ENCODE results near the gene RANBP17.
"Not testable (repeated sequence)": the region's sequence is repeated elsewhere in the genome, so short reads cannot be mapped to it uniquely, and the experiment has no call there.

RANBP17 gene

DNA sequence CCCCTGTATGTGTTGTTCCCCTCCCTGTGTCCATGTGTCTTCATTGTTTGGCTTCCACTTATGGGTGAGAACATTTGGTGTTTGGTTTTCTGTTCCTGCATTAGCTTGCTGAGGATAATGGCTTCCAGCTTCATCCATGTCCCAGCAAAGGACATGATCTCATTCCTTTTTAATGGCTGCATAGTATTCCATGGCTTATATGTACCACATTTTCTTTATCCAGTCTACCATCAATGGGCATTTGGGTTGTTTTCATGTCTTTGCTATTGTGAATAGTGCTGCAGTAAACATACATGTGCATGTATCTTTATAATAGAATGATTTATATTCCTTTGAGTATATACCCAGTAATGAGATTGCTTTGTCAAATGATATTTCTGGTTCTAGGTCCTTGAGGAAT, 8.6 kb downstream of the RANBP17 start:
- not testable (repeated sequence) for FAIRE-seq

DNA sequence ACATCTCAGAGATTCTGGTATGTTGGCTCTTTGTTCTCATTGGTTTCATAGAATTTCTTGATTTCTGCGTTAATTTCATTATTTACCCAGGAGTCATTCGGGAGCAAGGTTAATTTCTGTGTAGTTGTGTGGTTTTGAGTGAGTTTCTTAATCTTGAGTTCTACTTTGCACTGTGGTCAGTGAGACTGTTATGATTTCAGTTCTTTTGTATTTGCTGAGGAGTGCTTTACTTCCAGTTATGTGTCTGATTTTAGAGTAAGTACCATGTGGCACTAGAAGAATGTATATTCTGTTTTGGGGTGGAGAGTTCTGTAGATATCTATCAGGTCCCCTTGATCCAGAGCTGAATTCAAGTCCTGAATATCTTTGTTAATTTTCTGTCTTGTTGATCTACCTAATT, 12.2 kb downstream of the RANBP17 start:
- FAIRE-seq = no peak

DNA sequence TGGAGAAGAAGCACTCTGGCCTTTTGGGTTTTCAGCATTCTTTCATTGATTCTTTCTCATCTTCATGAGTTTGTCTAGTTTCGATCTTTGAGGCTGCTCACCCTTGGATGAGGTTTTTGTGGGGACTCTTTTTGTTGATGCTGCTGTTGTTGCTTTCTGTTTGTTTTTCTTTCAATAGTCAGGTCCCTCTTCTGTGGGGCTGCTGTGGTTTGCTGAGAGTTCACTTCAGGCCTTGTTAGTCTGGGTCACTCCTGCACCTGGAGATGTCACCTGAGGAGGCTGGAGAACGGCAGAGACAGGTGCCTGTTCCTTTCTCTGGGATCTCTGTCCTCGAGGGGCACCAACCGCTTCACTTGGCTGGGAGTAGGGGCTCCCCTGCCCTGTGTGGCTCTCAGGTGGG, 14.0 kb downstream of the RANBP17 start:
- no peak for FAIRE-seq

DNA sequence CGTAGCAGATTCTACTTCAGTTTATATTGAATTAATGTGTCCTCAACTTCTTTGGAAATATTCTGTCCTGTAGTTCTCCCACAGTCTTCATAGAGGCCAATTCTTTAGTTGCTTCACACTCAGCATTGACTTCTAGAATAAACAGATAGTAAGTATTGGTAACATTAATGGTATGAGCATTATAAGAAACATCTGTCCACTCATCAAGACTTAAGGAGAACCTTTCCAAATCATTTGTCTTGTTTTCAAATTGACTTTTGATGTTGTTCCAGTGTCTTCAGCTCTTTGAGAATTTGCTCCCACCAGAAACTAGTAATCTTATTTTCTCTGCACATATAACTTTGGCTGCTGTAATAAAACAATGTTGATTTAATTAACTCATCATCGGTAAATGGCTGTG, 18.3 kb downstream of the RANBP17 start:
- FAIRE-seq = no peak

DNA sequence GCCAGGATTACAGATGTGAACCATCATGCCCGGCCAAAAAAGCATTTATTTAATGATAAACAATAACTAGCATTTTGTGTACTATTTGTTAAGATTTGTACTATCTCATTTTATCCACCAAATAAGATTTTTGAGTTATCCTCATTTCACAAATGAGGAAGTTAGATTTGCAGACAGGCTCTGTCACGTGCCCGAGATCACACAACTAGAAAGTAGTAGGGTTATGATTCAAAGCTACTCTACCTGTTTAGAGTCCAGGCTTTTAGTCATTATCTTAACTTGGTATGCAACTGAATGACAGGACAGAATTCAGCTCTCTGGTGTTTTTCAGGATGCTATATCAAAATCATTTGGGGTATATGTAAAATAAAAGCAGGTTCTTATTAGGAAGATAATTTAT, 20.5 kb downstream of the RANBP17 start:
- no peak for FAIRE-seq

DNA sequence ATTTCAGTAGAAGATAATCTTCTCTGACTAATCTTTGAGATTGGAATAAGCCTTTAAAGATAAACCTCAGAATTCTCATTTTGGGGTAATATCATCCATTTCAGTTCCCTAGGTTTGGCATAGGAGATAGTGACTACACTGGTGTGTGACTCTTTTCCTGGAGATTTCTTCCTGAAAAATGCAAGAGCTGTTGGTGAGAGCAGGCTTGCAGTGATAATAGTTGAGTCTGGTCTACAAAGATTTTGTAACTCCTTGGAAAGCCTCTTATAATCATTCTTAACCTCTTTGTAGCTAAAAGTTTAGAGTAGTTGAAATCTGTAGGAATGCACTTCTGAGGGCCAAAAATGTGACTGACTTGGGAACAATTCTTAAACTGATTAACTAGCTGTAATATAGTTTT, 23.4 kb downstream of the RANBP17 start:
- FAIRE-seq = no peak

DNA sequence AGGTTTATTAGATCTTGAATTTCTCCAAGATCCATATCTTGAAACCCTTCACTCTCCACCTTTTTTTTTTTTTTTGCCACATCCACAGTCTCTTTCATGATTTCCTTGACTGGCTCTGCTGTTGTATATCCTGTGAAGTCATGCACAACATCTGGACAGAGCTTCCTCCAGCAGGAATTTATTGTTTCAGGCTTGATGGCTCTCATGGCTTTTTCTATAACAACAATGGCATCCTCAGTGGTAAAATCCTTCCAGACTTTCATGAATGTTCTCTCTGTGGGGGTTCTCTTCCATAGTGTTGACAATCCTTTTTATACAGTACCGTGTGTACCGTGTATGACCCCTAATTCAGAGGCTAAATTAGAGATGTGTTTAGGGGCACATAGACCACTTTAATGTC, 24.0 kb downstream of the RANBP17 start:
- FAIRE-seq = no peak

DNA sequence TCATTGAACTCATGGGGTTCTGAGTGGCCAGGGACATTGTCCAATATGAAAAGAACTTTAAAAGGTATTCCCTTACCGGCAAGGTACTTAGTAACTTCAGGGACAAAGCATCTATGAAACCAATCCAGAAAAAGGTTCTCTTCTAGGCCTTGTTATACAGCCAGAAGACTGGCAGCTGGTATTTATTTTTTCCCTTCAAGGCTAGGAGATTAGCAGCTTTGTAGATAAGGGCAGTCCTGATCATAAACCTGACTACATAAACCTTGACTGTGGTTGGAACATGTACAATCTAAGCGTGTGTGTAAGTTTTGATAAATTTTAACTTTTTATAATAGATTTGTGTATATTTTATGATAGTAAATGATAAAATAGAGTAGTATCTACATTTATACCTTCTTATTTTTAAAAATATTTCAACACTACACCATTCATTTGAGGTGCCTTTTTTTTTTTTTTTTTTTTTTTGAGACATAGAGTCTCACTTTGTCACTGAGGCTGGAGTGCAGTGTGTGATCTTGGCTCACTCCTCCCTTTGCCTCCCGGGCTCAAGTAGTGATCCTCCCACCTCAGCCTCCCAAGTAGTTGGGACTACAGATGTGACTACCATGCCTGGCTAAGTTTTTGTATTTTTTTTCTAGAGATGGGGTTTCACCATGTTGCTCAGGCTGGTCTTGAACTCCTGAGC, 24.5 kb downstream of the RANBP17 start:
- no peak for FAIRE-seq

DNA sequence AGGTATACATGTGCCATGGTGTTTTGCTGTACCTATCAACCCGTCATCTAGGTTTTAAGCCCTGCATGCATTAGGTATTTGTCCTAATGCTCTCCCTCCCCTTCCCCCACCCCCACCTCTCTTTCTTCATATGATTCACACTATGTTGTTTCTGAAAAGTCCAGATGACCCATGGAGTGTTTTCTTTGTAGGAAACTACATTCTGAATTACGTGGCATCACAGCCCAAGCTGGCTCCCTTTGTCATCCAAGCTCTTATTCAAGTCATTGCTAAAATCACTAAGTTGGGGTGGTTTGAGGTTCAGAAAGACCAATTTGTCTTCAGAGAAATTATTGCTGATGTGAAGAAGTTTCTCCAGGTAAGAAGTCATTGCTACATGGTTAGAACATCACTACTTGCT, 30.4 kb downstream of the RANBP17 start:
- no peak for FAIRE-seq

DNA sequence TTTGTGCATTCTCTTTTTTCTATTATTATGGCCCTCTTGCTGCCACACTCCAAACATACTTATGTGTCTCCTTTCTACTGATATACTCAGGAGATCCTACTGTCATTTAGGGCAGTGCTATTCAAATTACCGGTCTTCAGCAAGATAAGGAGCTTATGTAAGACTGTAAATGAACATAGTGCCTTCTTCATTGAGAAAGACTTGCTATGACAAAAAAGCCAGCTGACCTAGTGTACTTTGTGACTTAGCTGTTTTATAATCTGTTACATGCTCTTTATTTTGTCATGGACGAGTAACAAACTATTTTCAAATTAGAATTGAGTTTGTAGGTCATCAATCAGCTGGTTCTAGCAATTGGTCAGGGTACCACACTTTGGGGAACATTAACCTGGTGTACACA, 32.8 kb downstream of the RANBP17 start:
- FAIRE-seq = no peak

DNA sequence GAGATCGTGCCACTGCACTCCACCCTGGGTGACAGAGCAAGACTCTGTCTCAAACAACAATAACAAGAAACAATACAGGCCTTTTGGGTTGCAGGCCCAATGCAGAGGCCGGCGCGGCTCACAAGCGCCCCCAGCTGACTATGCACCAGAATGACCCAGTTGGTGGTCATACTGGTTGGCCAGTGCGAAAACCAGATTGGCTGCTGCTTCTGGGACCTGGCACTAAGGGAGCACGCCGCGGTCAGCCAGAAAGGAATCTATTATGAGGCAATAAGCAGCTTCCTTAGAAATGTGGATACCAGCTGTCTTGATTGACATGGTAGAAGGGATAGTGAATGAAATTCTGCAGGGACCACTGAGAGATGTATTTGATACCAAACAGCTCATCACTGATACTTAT, 35.0 kb downstream of the RANBP17 start:
- FAIRE-seq = no peak

DNA sequence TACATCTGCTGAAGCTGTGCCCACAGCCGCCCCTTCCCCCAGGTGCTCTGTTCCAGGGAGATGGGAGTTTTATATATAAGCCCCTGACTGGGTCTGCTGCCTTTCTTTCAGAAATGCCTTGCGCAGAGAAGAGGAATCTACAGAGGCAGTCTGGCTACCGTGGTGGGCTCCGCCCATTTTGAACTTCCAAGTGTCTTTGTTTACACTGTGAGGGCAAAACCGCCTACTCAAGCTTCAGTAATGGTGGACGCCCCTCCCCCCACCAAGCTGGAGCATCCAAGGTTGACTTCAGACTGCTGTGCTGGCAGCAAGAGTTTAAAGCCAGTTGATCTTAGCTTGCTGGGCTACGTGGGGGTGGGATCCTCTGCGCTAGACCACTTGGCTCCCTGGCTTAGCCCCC, 41.3 kb downstream of the RANBP17 start:
- FAIRE-seq = no peak

DNA sequence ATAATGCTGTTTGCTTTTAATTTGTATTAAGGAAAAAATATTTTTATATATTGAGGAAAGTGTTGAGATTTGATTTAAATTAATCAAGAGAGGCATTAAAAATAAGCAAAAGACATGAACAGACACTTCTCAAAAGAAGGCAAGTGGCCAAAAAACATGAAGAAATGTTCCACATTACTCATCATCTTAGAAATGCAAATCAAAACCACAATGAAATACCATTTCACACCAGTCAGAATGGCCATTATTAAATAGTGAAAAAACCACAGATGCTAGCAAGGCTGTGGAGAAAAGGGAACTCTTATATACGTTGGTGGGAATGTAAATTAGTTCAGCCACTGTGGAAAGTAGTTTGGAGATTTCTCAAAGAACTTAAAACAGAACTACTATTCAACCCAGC, 45.9 kb downstream of the RANBP17 start:
- FAIRE-seq = no peak

DNA sequence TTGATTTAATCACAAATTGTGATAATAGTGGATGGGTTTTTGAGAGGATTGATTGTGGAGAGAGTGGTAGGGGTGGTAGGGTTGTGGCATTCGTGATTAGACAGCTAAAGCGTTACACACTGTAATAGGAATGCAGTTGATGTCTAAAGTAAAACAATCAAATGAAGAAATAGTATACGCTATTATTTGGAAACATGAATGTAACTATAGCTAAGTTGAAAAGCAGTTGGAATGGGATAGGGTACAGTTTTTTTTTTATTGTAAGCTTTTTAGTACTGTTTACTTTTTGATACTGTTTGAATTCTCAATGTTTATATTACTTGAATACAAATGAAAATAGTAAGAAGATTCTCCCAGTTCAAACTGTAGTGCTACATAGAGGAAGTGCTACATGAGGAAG, 51.8 kb downstream of the RANBP17 start:
- no peak for FAIRE-seq

DNA sequence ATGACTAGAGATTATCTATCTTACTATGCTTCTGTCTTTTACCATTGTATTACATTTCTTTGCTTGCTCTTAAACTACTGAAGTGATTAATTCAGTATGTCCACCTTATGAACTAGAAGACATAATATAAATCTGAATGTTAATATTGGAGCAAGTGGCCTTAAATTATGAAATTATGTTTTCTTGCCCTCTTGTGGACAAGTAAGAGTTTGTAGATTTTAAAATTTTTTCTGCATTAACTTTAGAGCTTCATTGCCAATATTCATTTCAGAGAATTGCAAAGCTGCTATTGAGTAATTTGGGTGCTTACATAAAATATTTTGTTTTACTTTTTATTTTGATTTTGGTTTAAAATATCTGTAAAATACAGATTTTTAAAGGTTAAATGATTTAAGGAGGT, 55.3 kb downstream of the RANBP17 start:
- FAIRE-seq = no peak

DNA sequence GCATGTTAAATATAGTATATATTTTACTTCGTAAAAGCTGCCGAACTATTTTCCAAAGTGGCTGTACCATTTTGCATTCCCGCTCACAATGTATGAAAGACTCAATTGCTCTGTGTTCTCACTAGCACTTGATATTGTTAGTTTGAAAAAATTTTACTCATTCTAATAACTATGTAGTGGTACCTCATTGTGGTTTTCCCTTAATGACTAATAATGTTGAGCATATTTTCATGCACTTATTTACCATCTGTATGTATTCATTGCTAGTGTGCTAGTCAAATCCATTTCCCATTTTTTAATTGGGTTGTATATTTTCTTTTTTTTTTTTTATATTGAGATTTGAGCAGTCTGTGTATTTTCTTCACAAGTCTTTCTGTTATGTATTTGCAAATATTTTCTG, 58.4 kb downstream of the RANBP17 start:
- no peak for FAIRE-seq

DNA sequence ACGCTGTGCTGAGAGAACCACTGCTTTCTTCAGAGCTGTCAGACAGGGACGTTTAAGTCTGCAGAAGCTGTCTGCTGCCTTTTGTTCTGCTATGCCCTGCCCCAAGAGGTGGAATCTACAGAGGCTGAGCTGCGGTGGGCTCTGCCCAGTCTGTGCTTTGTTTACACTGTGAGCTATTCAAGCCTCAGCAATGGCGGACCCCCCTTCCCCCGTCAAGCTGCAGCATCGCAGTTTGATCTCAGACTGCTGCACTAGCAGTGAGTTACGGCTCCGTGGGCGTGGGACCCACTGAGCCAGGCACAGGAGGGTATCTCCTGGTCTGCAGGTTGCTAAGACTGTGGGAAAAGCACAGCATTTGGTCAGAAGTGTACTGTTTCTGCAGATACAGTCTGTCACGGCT, 60.5 kb downstream of the RANBP17 start:
- FAIRE-seq = not testable (repeated sequence)

DNA sequence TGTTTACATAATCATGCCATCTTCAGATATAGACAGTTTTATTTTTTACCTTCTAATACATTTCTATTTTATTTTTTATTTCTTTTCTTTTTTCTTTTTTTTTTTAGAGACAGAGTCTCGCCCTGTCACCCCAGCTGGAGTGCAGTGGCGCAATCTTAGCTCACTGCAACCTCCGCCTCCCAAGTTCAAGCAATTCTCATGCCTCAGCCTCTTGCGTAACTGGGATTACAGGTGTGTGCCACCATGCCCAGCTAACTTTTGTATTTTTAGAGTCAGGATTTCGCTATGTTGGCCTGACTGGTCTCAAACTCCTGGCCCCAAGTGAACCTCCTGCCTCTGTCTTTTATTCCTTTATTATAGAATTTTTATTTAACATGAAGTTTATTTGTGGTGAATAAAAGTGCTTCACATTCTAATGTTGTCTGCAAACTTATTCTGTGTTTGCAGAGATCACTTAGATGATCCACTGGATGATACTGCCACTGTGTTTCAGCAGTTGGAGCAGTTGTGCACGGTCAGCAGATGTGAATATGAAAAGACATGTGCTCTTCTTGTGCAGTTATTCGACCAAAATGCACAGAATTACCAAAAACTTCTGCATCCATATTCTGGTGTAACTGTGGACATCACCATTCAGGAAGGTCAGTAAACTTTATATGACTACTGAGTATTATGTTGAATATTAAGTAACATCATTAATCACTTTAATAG, 62.2 kb downstream of the RANBP17 start:
- no peak for FAIRE-seq

DNA sequence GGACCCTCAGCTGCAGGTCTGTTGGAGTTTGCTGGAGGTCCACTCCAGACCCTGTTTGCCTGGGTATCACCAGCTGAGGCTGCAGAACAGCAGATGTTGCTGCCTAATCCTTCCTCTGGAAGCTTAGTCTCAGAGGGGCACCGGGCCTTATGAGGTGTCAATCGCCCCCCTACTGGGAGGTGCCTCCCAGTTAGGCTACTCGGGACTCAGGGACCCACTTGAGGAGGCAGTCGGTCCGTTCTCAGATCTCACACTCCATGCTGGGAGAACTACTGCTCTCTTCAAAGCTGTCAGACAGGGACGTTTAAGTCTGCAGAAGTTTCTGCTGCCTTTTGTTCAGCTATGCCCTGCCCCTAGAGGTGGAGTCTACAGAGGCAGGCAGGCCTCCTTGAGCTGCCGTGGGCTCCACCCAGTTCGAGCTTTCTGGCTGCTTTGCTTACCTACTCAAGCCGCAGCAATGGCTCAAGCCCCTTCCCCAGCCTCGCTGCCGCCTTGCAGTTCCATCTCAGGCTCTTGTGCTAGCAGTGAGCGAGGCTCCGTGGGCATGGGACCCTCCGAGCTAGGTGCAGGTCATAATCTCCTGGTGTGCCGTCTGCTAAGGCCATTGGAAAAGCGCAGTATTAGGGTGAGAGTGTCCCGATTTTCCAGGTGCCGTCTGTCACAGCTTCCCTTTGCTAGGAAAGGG, 73.9 kb downstream of the RANBP17 start:
- FAIRE-seq = not testable (repeated sequence)

DNA sequence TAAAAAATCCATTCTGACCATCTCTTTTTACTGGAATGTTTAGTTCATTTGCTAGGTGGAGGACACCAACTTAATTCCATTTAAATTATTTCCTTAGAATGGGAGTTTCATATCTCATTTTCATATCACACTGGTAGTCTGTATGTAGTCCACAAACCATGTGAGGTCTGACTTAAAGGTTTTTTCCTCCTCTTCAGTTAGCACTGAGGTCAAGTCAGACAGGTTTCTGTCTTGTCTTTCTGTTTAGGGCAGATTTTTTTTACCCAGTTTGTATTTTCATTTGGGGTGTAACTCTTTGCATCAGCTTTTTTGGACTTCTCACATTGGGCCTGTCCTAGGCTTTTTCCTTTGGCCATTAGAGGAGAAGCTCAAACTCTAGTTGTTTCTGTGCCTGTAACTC, 75.3 kb downstream of the RANBP17 start:
- FAIRE-seq = no peak

DNA sequence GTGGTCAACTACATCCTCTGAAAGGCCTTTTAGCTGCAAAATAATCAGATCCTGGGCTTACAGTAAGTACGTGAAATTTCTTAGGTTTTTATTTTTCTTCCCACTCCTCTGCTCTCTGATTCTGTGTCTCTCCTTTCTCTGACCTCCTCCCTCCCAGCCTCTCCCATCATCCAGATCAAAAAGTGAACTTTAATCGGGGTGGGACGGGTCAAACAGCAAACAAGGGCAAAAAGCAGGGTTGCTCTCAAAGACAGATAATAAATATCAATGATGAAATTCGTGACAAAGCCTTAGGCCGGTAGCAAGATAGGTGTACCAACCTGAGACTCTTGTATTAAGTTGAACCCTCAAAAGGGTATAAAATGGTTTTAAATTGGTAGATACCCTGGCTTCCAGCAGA, 76.1 kb downstream of the RANBP17 start:
- FAIRE-seq = no peak

DNA sequence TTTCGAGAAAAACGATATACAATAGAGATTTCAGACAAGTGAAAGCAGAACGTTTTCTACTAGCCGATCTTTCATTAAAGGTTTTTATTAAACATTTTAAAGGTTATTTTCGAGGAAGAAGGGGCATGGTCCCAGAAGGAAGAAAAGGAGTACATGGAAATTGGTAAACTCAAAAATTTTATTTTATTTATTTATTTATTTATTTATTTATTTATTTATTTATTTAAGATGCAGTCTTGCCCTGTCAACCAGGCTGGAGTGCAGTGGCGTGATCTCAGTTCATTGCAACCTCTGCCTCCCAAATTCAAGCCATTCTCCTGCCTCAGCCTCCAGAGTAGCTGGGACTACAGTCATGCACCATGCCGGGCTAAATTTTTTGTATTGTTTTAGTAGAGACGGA, 77.4 kb downstream of the RANBP17 start:
- no peak for FAIRE-seq

DNA sequence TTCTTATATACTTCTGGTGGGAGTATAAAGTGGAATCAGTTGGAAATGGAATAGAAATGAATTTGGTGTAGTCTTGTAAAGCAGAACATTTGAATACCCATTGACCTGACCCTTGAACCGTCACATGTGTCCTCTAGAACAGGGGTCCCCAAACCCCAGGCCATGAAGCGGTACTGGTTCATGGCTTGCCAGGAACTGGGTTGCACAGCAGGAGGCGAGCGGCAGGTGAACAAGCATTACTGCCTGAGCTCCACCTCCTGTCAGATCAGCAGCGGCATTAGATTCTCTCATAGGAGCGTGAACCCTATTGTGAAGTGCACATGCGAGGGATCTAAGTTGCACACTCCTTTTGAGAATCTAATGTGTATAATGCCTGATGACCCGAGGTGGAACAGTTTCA, 80.0 kb downstream of the RANBP17 start:
- no peak for FAIRE-seq

DNA sequence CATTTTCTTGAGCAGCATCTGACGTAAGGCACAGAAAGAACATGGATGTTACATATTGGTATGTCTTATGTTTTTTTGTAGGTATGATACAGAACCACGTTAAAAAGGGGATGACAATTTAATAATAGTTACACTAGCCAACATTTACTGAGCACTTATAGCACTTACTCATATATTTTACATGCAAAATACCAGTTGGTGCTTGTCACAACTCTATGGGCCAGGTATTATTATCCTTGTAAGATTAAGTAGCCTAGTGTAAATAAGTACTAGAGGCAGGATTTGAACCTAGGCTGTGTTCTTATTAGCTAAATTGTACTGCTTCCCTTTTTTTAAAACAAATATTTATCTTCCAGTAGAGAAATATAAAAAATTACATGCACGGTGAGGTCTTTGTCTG, 83.5 kb downstream of the RANBP17 start:
- FAIRE-seq = peak; percentile 53

Data from islet of Langerhans (tissue), 1 donor.